GM11168 (cell line): Measurements from ENCODE around the gene PTPRU.
"Not testable (repeated sequence)": the region's sequence is repeated elsewhere in the genome, so short reads cannot be mapped to it uniquely, and the experiment has no call there.

Experiments used
- in situ Hi-C: fragments of 300-500 bp; cut with MboI; formaldehyde crosslinking; loops from one replicate; pipeline ENCODE4 v1.12.0; 2022; ENCODE audit warnings: low sequenced_read_pairs; ENCODE audit not compliant: unreplicated experiment

PTPRU gene

DNA sequence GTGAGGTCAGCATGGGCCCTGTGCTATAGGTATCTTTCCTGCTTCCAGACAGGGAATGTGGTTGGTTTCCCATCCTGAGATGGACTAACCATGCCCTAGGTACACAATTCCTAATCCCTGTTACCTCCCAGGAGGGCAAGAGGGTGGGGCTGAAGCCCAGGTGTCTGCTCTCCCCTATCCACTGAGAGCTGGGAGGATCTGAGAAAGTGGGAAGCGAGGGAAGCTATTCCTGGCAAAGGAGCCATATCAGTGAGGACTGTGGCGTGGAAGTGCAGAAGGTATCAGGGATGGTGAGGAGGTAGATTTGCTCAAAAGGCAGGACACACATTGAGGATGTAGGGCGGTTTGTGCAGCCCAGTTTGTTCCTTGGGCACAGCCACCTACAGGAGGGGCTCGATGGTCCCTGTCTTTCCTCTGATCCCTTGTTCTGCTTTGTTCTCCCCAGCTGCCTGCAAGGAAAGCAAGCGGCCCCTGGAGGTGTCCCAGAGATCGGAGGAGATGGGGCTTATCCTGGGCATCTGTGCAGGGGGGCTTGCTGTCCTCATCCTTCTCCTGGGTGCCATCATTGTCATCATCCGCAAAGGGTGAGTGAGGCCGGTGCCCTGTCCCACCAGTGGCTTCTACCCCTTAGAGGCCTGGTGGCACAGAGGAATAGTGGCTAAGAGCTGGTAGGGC is 48.1 kb downstream of the PTPRU start:
- in situ Hi-C loops = no loop called here

DNA sequence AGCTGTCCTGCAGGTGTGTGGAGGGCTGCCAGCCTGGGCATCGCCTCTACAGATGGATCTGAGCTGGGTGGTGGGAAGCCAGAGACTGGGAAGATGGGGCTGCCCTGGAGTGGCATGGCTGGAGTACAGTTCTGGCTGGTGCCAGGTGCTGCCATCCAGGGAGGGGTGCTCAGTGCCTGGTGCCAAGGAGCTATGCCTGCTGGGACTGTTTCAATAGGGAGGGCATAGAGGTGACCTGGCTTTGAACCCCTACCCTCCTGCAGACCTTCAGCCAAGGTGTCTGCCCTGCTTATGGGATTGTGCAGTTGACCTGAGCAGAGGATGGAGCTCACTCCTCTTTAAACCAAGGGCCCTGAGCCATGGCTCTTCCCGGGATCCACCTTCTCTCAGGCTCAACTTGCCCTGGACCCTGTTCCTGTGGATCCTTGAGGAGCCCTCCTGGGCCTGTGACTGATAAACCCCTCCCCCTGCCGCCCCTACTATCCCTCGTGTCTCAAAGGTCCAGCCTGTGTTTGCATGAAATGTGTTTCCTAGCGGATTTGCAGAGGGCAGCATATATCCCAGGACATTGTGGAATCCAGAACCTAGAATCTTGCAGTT is 48.7 kb downstream of the PTPRU start:
- in situ Hi-C loops = no loop called here

- in situ Hi-C loops = no loop called here
Observed at GRCh38 chr1:29285771-29286170, 49.4 kb downstream of the PTPRU start.

- in situ Hi-C loops = no loop called here
Observed at GRCh38 chr1:29286194-29286767, 50.0 kb downstream of the PTPRU start.

GRCh38 chr1:29289493-29289892 is 53.2 kb downstream of the PTPRU start:
- in situ Hi-C loops = no loop called here

- in situ Hi-C loops = no loop called here
Observed at GRCh38 chr1:29290414-29290985, 54.2 kb downstream of the PTPRU start.

DNA sequence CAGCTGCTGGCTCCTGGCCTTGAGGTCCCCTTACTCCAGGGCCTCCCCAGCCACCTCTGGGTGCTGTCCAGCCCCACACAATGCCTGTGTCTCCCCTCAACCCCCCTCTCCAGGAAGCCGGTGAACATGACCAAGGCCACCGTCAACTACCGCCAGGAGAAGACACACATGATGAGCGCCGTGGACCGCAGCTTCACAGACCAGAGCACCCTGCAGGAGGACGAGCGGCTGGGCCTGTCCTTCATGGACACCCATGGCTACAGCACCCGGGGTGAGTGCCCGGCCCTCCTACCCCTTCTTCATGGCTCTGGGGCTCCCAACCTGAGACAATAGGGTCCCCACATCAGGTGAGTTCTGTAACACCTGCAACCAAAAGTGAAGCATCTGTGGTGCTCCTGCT is 55.4 kb downstream of the PTPRU start:
- in situ Hi-C loops = no loop called here

DNA sequence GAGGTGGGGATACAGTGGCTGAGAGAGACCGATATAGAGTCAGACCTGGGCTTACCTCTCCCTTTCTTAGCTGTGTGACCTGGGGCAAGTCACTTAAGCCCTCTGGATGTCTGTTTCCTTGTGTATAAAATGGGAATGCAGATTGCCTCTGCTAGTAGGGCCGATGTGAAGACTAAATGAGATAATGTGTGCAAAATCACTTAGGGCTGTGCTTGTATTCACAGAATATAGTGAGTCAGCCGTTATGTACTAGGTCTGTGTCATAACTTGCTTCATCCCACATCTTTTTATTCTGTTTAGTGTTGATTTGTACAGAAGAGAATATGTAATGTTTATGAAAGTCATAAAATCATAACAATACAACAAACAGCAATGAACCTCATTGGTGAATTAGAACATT is 56.0 kb downstream of the PTPRU start:
- in situ Hi-C loops = no loop called here

DNA sequence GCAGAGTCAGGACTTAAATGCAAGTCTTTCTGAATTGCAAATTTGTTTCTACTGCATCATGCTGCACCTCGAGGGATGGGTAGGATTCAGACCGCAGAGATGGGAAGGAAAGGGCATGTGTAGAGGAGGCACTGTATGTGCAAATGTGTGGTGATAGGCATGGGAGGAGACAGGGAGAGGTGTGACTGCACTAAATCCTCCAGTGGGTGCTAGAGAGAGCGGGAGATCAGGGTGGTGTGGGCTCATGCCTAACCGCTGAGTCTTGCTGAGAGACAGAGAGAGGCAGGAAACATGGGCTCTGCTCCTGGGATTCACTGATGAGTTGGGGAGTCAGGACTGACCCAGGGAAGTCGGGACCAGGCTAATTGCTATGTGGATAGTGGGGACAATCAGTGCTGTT is 61.1 kb downstream of the PTPRU start:
- in situ Hi-C loops = no loop called here

DNA sequence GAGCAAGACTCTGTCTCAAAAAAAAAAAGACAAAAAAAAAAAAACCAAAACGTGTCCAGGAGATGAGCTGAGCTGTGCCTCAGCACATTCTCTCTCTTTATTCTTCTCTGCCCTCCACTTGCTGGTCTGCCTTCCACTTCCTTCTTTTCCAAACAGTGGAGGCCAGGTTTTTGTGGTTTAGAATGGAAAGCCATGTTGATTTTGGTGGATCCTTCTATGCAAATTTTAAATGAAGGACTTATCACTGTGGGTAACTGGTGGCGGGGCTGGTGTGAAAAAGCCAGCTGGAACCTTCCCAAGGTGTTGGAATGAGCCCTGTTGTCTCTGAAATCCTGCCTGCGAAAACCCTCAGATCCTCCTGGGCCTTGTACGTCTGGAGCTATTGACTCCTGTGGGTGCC is 61.9 kb downstream of the PTPRU start:
- in situ Hi-C loops = no loop called here

- in situ Hi-C loops = no loop called here
Observed at GRCh38 chr1:29299446-29299845, 63.1 kb downstream of the PTPRU start.

DNA sequence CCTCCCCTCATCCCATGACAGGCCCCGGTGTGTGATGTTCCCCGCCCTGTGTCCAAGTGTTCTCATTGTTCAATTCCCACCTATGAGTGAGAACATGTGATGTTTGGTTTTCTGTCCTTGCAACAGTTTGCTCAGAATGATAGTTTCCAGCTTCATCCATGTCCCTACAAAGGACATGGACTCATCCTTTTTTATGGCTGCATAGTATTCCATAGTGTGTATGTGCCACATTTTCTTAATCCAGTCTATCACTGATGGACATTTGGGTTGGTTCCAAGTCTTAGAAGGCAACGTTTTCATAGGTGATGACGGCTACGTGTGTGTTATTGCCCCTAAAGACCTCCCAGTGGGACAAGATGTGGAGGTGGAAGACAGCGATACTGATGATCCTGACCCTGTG is 65.4 kb downstream of the PTPRU start:
- in situ Hi-C loops = not testable (repeated sequence)

GRCh38 chr1:29303201-29304024 is 67.1 kb downstream of the PTPRU start:
- in situ Hi-C loops = no loop called here

DNA sequence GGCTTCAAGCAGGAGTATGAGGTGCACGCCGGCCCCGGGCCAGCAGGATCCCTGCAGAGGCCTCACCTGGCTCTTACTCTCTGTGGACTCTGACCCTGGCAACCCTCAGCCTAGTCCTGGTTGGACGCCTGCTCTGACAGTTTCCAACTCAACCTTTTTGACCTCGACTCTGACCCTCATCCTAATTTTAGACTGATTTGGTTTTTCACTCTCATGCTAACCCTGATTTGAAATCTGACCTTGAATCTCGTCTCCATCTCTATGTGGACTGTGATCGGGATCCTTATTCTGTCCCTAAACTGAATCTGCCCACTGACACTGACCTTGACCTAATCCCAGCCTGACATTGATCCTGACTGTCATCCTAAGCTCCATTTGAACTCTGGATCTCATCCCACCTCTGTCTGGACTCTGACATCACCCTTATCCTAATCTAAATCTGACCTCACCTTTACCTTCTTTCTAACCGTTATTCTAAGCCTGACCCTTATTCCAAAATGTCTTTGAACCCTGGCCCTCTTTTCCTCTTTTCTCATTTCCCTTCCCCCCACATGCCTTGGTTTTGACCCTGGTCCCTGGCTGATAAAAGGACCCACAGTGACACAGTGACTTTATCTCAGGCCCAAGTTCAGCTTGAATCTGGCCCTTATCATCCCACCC is 67.8 kb downstream of the PTPRU start:
- in situ Hi-C loops = no loop called here

DNA sequence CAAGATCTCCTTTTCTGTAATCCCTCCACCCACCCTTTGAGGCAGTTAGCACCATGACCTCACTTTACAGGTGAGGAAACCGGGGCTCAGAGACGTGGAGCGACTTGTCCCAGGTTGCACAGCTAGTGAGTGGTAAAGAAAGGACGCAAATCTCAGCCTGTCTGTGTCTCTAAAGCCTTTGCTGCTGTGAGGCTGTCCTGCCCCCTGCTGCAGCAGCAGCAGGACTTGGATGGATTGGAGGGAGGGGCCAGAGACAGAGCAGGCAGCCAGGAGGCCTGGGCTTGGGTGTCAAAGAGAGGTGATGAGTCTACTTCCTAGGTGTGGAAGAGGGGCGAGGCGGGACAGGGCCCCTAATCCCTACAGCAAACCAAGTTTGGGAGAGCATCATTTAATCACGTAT is 69.6 kb downstream of the PTPRU start:
- in situ Hi-C loops = no loop called here

GRCh38 chr1:29306471-29307140 is 70.3 kb downstream of the PTPRU start:
- in situ Hi-C loops = no loop called here

- in situ Hi-C loops = no loop called here
Observed at GRCh38 chr1:29309075-29309474, 72.8 kb downstream of the PTPRU start.

GRCh38 chr1:29309621-29310020 is 73.3 kb downstream of the PTPRU start:
- in situ Hi-C loops = no loop called here

GRCh38 chr1:29310616-29311180 is 74.4 kb downstream of the PTPRU start:
- in situ Hi-C loops = no loop called here
